GM12865 (cell line): ENCODE data around the gene DCXR.

Experiments
- DNase-seq: peaks from one replicate; pipeline ENCODE4 v3.0.0; 2010; ENCODE audit warnings: low read depth
- H3K4me3 ChIP-seq: 2 replicates; pipeline ENCODE4 v1.5.1; 2011; ENCODE audit warnings: mild to moderate bottlenecking, low read depth, low read length, control low read depth
- TF ChIP-seq, protein P1 (sequence below): IDR thresholded peaks from 2 replicates; pipeline ENCODE4 v1.5.1; 2011; ENCODE audit warnings: low read length, control low read depth, low read depth, inconsistent platforms; ENCODE audit not compliant: insufficient read depth; ENCODE audit errors: missing control alignments

DCXR gene

DNA sequence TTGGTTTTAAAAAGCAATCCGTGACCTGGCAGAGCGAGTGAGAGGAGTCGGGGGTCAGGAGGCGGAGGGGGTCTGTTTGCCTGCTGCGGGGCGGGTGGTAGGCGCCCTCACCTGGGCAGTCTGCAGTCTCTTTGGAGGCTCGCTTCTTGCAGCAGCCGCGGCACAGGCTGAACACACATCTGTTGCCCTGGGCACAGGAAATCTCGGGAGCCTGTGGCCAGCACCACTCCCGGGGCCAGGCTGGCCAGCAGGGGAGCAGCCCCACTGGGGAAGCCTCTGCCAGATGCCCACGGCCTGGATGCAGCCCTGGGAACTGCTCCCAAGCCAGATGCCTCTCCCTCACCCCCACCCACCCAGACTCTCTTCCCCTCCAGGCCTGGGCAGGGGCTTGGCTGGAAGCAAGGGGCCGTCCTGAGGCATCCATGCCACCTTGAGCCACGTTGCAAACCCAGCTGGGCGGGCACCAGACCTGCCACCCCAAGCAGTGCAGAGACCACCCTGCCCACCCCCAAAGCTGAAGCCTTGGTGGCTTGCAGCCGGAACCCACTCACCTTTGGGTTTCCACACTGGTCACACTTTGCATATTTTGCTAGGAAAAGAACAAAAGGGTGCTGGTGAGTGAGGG, 20.8 kb upstream of the DCXR start:
- DNase-seq: no peak
- TF ChIP-seq, protein P1, sequence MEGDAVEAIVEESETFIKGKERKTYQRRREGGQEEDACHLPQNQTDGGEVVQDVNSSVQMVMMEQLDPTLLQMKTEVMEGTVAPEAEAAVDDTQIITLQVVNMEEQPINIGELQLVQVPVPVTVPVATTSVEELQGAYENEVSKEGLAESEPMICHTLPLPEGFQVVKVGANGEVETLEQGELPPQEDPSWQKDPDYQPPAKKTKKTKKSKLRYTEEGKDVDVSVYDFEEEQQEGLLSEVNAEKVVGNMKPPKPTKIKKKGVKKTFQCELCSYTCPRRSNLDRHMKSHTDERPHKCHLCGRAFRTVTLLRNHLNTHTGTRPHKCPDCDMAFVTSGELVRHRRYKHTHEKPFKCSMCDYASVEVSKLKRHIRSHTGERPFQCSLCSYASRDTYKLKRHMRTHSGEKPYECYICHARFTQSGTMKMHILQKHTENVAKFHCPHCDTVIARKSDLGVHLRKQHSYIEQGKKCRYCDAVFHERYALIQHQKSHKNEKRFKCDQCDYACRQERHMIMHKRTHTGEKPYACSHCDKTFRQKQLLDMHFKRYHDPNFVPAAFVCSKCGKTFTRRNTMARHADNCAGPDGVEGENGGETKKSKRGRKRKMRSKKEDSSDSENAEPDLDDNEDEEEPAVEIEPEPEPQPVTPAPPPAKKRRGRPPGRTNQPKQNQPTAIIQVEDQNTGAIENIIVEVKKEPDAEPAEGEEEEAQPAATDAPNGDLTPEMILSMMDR: no peak

DNA sequence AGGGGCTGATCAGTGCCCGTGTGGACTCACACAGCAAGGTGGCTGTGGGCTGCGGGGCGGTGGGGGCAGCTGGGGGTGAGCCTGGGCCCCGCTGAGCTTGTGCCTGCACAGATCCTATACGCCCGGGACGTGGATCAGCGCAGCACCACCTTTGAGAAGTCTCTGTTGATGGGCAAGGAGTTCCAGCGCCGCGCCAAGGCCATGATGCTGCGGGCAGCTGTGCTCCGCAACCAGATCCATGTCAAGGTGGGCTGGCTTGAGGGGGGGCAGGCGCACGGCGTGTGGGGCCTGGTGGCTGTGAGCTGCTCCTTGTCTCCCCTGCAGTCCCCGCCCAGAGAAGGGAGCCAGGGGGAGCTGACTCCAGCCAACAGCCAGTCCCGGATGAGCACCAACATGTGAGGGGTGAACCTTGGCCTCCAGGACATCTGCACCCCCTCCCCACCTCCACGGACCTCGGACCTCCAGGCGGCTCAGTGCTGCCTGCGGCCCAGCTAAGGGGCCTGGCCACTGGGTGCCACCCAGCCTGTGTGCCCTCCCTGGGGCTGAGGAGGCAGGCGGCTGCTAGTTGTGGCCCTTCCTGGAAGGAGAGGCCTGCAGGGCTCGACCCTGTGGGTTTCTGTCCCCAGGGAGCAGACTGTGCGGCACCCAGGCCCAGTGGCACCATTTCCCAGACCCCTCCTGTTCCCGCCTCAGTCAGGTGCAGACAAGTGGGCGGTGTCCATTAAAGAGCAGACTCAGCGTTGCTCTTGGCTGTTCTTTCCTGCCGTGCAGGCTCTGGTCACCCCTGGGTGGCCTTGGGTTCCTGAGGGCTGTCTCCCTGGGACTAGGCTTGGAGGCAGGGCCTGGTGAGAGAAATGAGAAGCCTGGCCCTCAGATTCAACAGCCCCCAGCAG, 19.5 kb upstream of the DCXR start:
- TF ChIP-seq, protein P1: no peak
- H3K4me3 ChIP-seq: no peak overlapping the region
- DNase-seq: no peak

More for the DNA sequence above, 20.8 kb upstream of the DCXR start:
- H3K4me3 ChIP-seq: no peak overlapping the region

DNA sequence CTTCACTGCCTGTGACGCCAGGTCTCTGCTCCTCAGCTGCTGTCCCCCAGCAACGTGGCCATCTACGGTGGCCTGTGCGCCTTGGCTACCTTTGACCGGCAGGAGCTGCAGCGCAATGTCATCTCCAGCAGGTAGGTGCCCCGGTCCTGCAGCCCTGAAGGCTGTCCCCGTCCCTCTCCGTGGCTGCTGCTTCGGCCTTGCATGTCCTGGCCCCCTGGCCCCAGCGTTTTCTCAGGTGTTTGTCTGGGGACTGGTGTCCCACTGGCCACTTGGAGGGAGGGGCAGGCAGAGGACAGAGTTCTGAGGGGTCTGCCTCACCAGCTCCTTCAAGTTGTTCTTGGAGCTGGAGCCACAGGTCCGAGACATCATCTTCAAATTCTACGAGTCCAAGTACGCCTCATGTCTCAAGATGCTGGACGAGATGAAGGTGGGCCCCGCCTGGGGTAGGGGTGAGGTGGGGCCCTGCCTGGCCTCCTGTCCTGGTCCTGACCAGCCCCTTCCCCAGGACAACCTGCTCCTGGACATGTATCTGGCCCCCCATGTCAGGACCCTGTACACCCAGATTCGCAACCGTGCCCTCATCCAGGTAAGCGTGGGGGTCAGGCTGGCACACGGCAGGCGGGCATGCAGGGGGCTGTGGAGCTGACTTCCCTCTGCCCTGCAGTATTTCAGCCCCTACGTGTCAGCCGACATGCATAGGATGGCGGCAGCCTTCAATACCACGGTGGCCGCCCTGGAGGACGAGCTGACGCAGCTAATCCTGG, 18.6 kb upstream of the DCXR start:
- H3K4me3 ChIP-seq: no peak overlapping the region
- DNase-seq: no peak
- TF ChIP-seq, protein P1: no peak

- no peak overlapping the region for H3K4me3 ChIP-seq
- no peak for DNase-seq
- TF ChIP-seq, protein P1: no peak
Observed at GRCh38 chr17:82055023-82055964, 17.8 kb upstream of the DCXR start.

DNA sequence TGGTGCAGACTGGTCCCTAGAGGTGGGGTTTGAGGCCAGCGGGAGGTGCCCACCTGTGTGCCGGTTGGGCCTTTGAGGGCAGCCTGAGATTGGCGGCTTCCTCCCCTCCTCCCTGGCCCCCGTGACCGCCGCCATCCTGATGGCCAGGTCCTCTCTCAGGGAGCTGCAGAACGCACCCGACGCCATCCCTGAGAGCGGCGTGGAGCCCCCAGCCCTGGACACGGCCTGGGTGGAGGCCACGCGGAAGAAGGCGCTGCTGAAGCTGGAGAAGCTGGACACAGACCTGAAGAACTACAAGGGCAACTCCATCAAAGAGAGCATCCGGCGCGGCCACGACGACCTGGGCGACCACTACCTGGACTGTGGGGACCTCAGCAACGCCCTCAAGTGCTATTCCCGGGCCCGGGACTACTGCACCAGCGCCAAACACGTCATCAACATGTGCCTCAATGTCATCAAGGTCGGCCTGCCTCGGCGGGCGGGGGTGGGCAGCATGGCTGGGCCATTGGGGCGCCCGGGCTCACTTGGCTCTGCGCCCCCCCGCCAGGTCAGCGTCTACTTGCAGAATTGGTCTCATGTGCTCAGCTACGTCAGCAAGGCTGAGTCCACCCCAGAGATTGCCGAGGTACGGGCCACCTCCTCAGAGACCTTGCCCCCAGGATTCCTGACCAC, 17.0 kb upstream of the DCXR start:
- no peak overlapping the region for H3K4me3 ChIP-seq
- TF ChIP-seq, protein P1: no peak
- DNase-seq: no peak
